GM23338 (cell line): Measurements from ENCODE around the gene EYS. TPM values are rescaled to one million over a fixed set of nuclear protein-coding genes. Genes with fewer than 3 reads are reported as not detected.

Experiments used
- ATAC-seq: fragments of 200-7000 bp; cut with Tn5 transposase; 3 replicates; pipeline ENCODE4 v1.9.1; 2020
- DNase-seq: peaks from one replicate; pipeline ENCODE4 v3.0.0-alpha.2; 2015; ENCODE audit warnings: low spot score
- H2AFZ ChIP-seq: fragments of 200-600 bp; sonication (generic); 2 replicates; pipeline ENCODE4 v1.8.0; 2016; ENCODE audit warnings: antibody characterized with exemption, mild to moderate bottlenecking, moderate library complexity
- H3F3A ChIP-seq: fragments of 200-600 bp; sonication (generic); replicated peaks from 2 replicates; pipeline ENCODE4 v1.8.0; 2017; ENCODE audit warnings: antibody characterized with exemption, mixed run types, low read depth
- H3K27ac ChIP-seq: fragments of 200-600 bp; sonication (generic); 2 replicates; pipeline ENCODE4 v1.6.1; 2016; ENCODE audit warnings: low read depth
- H3K27me3 ChIP-seq: fragments of 200-600 bp; sonication (generic); 2 replicates; pipeline ENCODE4 v1.8.0; 2016; ENCODE audit warnings: mild to moderate bottlenecking, mixed run types, moderate library complexity; ENCODE audit not compliant: insufficient read depth
- H3K36me3 ChIP-seq: fragments of 200-600 bp; sonication (generic); 2 replicates; pipeline ENCODE4 v1.8.0; 2016; ENCODE audit warnings: mild to moderate bottlenecking; ENCODE audit not compliant: insufficient read depth
- H3K4me1 ChIP-seq: fragments of 200-600 bp; sonication (generic); 2 replicates; pipeline ENCODE4 v1.8.0; 2016; ENCODE audit warnings: mild to moderate bottlenecking, moderate library complexity; ENCODE audit not compliant: insufficient read depth
- H3K4me2 ChIP-seq: fragments of 200-600 bp; sonication (generic); 2 replicates; pipeline ENCODE4 v1.7.1; 2017; ENCODE audit warnings: mixed run types
- H3K4me3 ChIP-seq: fragments of 200-600 bp; sonication (generic); 2 replicates; pipeline ENCODE4 v1.6.1; 2016; ENCODE audit warnings: mixed run types
- H3K79me2 ChIP-seq: fragments of 200-600 bp; sonication (generic); replicated peaks from 2 replicates; pipeline ENCODE4 v1.8.0; 2017; ENCODE audit warnings: mild to moderate bottlenecking; ENCODE audit not compliant: insufficient read depth
- H3K9me2 ChIP-seq: fragments of 200-600 bp; sonication (generic); 2 replicates; pipeline ENCODE4 v1.8.0; 2017; ENCODE audit not compliant: insufficient read depth
- H4K20me1 ChIP-seq: fragments of 200-600 bp; sonication (generic); replicated peaks from 2 replicates; pipeline ENCODE4 v1.8.0; 2017; ENCODE audit warnings: mild to moderate bottlenecking; ENCODE audit not compliant: insufficient read depth
- H3K27ac Mint-ChIP-seq: 2 replicates; pipeline ENCODE4 v1.8.0; 2020; ENCODE audit warnings: inconsistent platforms, mild to moderate bottlenecking, moderate library complexity, mixed read lengths
- H3K27me3 Mint-ChIP-seq: 3 replicates; pipeline ENCODE4 v1.8.0; 2022; ENCODE audit warnings: low read depth, mild to moderate bottlenecking, moderate library complexity, mixed read lengths, inconsistent platforms; ENCODE audit not compliant: insufficient read depth, poor library complexity
- H3K36me3 Mint-ChIP-seq: 3 replicates; pipeline ENCODE4 v1.8.0; 2021; ENCODE audit warnings: low read depth, mild to moderate bottlenecking, inconsistent platforms, moderate library complexity, mixed read lengths
- H3K4me1 Mint-ChIP-seq: 3 replicates; pipeline ENCODE4 v1.8.0; 2020; ENCODE audit warnings: mild to moderate bottlenecking, inconsistent platforms, mixed read lengths
- H3K4me3 Mint-ChIP-seq: 3 replicates; pipeline ENCODE4 v1.8.0; 2021; ENCODE audit warnings: moderate library complexity, mild to moderate bottlenecking, inconsistent platforms, mixed read lengths
- H3K9me3 Mint-ChIP-seq: 3 replicates; pipeline ENCODE4 v1.8.0; 2020; ENCODE audit warnings: moderate library complexity, mild to moderate bottlenecking, inconsistent platforms, mixed read lengths
- CREB1 ChIP-seq: fragments of 250-450 bp; sonication (Bioruptor Pico); IDR thresholded peaks from 2 replicates; pipeline ENCODE4 v1.5.0; 2020; ENCODE audit warnings: low read depth, mild to moderate bottlenecking, moderate library complexity
- EZH2 ChIP-seq: fragments of 200-600 bp; sonication (generic); IDR thresholded peaks from one replicate; pipeline ENCODE4 v1.8.0; 2017; ENCODE audit warnings: antibody characterized with exemption, mild to moderate bottlenecking, low read depth; ENCODE audit not compliant: unreplicated experiment
- EZH2phosphoT487 ChIP-seq: fragments of 200-600 bp; sonication (generic); IDR thresholded peaks from one replicate; pipeline ENCODE4 v1.8.1; 2018; ENCODE audit warnings: antibody characterized with exemption; ENCODE audit not compliant: unreplicated experiment
- JUNB ChIP-seq: IDR thresholded peaks from one replicate; pipeline ENCODE4 v1.6.1; 2016; ENCODE audit warnings: antibody characterized with exemption; ENCODE audit not compliant: unreplicated experiment
- NANOG ChIP-seq: IDR thresholded peaks from 2 replicates; pipeline ENCODE4 v1.6.1; 2016; ENCODE audit warnings: antibody characterized with exemption, borderline replicate concordance
- POLR2AphosphoS5 ChIP-seq: IDR thresholded peaks from 2 replicates; pipeline ENCODE4 v1.6.1; 2016; ENCODE audit warnings: antibody characterized with exemption, low read depth
- STAT1 ChIP-seq: IDR thresholded peaks from one replicate; pipeline ENCODE4 v1.6.1; 2016; ENCODE audit warnings: antibody characterized with exemption; ENCODE audit not compliant: unreplicated experiment
- ZNF114 ChIP-seq: fragments of 250-450 bp; sonication (Bioruptor Pico); IDR thresholded peaks from 2 replicates; pipeline ENCODE4 v1.5.0; 2020; ENCODE audit warnings: mild to moderate bottlenecking, moderate library complexity
- ZNF331 ChIP-seq: fragments of 250-450 bp; sonication (Bioruptor Pico); IDR thresholded peaks from 2 replicates; pipeline ENCODE4 v1.5.0; 2020; ENCODE audit warnings: low read depth, mild to moderate bottlenecking, moderate library complexity
- polyA plus RNA-seq: library from polyadenylated mRNA; unstranded; fragments of >200 nt; fragmentation: Nextera tagmentation; extraction: Ambion mirVana; gene quantifications from 2 replicates; pipeline ENCODE4 v1.2.1, GENCODE V29; 2016
- total RNA-seq: library from RNA; depleted of rRNA; stranded (reverse); fragments of >200 nt; shearing (Covaris generic); gene quantifications from 2 replicates; pipeline ENCODE4 v1.2.3, GENCODE V29; 2014
- TF ChIP-seq, protein P1 (sequence below): IDR thresholded peaks from 2 replicates; pipeline ENCODE4 v1.6.1; 2016; ENCODE audit warnings: antibody characterized with exemption
- TF ChIP-seq, protein P2 (sequence below): IDR thresholded peaks from one replicate; pipeline ENCODE4 v1.6.1; 2018; ENCODE audit warnings: antibody characterized with exemption; ENCODE audit not compliant: unreplicated experiment
- TF ChIP-seq, protein P3 (sequence below), 2 experiments: fragments of 200-600 bp in 1 of 2; sonication (generic) in 1 of 2; conservative IDR thresholded peaks; 2 replicates each; pipeline versions ENCODE4 v1.5.1 to v1.6.1; 2016 to 2017; ENCODE audit warnings: antibody characterized with exemption in 2 of 2, low read depth in 2 of 2, mild to moderate bottlenecking in 2 of 2, moderate library complexity in 1 of 2

The EYS gene
- total and polyA plus RNA-seq, 2 experiments from 2014 or later = 0.38 to 0.52 TPM

DNA sequence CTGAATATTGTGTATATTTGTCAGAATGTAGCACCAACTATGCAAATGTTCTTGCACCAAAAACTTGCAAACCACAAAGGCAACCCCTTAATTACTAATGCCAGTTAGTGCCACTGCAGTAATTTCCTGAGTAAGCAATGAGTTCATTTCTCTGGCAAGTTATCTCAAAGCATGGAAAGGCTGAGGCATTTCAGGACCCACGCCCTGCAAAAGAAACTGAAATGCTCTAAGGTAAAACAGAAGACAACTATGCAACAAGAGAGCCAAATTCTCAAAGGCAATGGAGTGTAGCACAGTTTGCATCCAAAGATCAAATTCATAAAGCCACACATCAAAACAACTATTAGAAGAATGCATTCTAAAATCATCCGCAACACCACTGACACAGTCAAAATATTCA lies 994.4 kb downstream of the EYS start:
- no peak overlapping the region for H3K4me3 Mint-ChIP-seq
- H3K79me2 ChIP-seq = no peaks in the 10 kb centered on the region
- H3K4me2 ChIP-seq = no peak overlapping the region
- peaks cover 8% of the 10 kb centered on the region; the same call in 1 of the 2 replicates for H3K9me2 ChIP-seq
- no peaks in the 10 kb centered on the region for H3K27me3 ChIP-seq
- no peak overlapping the region for H3K4me3 ChIP-seq
- no peak overlapping the region for H3K27ac ChIP-seq
- H3K9me3 Mint-ChIP-seq = no peaks in the 10 kb centered on the region; the same call in 2 of the 3 replicates
- H3K4me1 Mint-ChIP-seq = no peaks in the 10 kb centered on the region; the same call in 2 of the 3 replicates
- H3K27me3 Mint-ChIP-seq = no peaks in the 10 kb centered on the region
- DNase-seq (no peak), ATAC-seq (no peak)
- no peaks in the 10 kb centered on the region for H4K20me1 ChIP-seq
- no peaks in the 10 kb centered on the region for H3K36me3 ChIP-seq
- H3F3A ChIP-seq = no peaks in the 10 kb centered on the region
- TF ChIP-seq, protein P1, sequence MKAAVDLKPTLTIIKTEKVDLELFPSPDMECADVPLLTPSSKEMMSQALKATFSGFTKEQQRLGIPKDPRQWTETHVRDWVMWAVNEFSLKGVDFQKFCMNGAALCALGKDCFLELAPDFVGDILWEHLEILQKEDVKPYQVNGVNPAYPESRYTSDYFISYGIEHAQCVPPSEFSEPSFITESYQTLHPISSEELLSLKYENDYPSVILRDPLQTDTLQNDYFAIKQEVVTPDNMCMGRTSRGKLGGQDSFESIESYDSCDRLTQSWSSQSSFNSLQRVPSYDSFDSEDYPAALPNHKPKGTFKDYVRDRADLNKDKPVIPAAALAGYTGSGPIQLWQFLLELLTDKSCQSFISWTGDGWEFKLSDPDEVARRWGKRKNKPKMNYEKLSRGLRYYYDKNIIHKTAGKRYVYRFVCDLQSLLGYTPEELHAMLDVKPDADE = no peak
- TF ChIP-seq STAT1 = no peak
- TF ChIP-seq EZH2phosphoT487 = no peak
- TF ChIP-seq ZNF114 (CRISPR knock-in tag) = no peak
- TF ChIP-seq CREB1 (CRISPR knock-in tag) = no peak
- no peak for TF ChIP-seq JUNB
- no peak overlapping the region for H3K27ac Mint-ChIP-seq
- H3K4me1 ChIP-seq = no peaks in the 10 kb centered on the region; the same call in 1 of the 2 replicates
- H3K36me3 Mint-ChIP-seq = no peaks in the 10 kb centered on the region
- no peak overlapping the region for H2AFZ ChIP-seq

DNA sequence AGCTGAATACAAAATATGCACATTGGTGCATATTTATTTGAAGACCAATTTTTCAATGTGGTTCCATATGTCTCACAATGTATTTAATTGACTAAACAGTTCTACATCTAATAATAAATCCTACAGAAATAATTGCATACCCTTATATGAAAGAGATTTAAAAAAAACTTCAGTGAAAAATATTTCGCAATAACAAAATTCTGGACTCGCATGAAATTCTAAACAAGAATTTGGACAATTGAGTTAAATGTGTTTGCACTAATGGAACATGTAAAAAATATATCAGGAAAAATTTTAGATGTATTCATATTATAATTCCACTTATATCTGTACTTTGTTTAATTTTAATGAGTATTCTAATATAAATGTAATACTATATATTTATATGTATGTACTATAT lies 1003.1 kb downstream of the EYS start:
- H3K9me3 Mint-ChIP-seq = peaks cover 12% of the 10 kb centered on the region; the same call in 1 of the 3 replicates
- no peaks in the 10 kb centered on the region for H3F3A ChIP-seq

More for the DNA sequence above, 1003.1 kb downstream of the EYS start:
- Mint-ChIP-seq H3K27me3 (no peaks in the 10 kb centered on the region), H3K4me3 (no peak overlapping the region), H3K36me3 (no peaks in the 10 kb centered on the region), H3K27ac (no peak overlapping the region), H3K4me1 (no peaks in the 10 kb centered on the region)
- no peak overlapping the region for H3K4me2 ChIP-seq
- H3K4me1 ChIP-seq = no peaks in the 10 kb centered on the region
- H3K4me3 ChIP-seq = no peak overlapping the region
- H2AFZ ChIP-seq = no peak overlapping the region
- H3K27ac ChIP-seq = no peak overlapping the region
- no peaks in the 10 kb centered on the region for H4K20me1 ChIP-seq
- no peaks in the 10 kb centered on the region for H3K27me3 ChIP-seq
- H3K9me2 ChIP-seq = no peaks in the 10 kb centered on the region
- no peaks in the 10 kb centered on the region for H3K36me3 ChIP-seq
- TF ChIP-seq EZH2phosphoT487 = no peak
- TF ChIP-seq, protein P1 = no peak
- no peak for TF ChIP-seq STAT1
- TF ChIP-seq NANOG = no peak
- no peak for TF ChIP-seq POLR2AphosphoS5
- TF ChIP-seq EZH2 = no peak
- no peak for TF ChIP-seq CREB1 (CRISPR knock-in tag)
- TF ChIP-seq ZNF114 (CRISPR knock-in tag) = no peak
- TF ChIP-seq, protein P2, sequence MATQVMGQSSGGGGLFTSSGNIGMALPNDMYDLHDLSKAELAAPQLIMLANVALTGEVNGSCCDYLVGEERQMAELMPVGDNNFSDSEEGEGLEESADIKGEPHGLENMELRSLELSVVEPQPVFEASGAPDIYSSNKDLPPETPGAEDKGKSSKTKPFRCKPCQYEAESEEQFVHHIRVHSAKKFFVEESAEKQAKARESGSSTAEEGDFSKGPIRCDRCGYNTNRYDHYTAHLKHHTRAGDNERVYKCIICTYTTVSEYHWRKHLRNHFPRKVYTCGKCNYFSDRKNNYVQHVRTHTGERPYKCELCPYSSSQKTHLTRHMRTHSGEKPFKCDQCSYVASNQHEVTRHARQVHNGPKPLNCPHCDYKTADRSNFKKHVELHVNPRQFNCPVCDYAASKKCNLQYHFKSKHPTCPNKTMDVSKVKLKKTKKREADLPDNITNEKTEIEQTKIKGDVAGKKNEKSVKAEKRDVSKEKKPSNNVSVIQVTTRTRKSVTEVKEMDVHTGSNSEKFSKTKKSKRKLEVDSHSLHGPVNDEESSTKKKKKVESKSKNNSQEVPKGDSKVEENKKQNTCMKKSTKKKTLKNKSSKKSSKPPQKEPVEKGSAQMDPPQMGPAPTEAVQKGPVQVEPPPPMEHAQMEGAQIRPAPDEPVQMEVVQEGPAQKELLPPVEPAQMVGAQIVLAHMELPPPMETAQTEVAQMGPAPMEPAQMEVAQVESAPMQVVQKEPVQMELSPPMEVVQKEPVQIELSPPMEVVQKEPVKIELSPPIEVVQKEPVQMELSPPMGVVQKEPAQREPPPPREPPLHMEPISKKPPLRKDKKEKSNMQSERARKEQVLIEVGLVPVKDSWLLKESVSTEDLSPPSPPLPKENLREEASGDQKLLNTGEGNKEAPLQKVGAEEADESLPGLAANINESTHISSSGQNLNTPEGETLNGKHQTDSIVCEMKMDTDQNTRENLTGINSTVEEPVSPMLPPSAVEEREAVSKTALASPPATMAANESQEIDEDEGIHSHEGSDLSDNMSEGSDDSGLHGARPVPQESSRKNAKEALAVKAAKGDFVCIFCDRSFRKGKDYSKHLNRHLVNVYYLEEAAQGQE = no peak
- no peak for TF ChIP-seq JUNB
- TF ChIP-seq ZNF331 (CRISPR knock-in tag) = no peak
- TF ChIP-seq, protein P3, sequence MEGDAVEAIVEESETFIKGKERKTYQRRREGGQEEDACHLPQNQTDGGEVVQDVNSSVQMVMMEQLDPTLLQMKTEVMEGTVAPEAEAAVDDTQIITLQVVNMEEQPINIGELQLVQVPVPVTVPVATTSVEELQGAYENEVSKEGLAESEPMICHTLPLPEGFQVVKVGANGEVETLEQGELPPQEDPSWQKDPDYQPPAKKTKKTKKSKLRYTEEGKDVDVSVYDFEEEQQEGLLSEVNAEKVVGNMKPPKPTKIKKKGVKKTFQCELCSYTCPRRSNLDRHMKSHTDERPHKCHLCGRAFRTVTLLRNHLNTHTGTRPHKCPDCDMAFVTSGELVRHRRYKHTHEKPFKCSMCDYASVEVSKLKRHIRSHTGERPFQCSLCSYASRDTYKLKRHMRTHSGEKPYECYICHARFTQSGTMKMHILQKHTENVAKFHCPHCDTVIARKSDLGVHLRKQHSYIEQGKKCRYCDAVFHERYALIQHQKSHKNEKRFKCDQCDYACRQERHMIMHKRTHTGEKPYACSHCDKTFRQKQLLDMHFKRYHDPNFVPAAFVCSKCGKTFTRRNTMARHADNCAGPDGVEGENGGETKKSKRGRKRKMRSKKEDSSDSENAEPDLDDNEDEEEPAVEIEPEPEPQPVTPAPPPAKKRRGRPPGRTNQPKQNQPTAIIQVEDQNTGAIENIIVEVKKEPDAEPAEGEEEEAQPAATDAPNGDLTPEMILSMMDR (conservative IDR thresholded peaks at IDR 0.05; ENCODE audit: low read depth in 2 of 2) = no peak
- DNase-seq = no peak
- ATAC-seq = no peak
- H3K79me2 ChIP-seq = no peaks in the 10 kb centered on the region
